ENCODE results near the gene BCL2.

GRCh38 chr18:63365876-63366212, 46.3 kb upstream of the BCL2 start:
- TF ChIP-seq POLR2A (IDR thresholded peaks at IDR 0.05) (no peak), CTCF (IDR thresholded peaks at IDR 0.05) (no peak)

Measured in ovary (tissue), 3 donors.